AG10803 (cell line): Measurements from ENCODE around the gene PTK6.

Source experiments
- DNase-seq: peaks from one replicate; pipeline ENCODE4 v3.0.0; 2010; ENCODE audit warnings: low read depth
- H3K4me3 ChIP-seq: 2 replicates; pipeline ENCODE4 v1.5.1; 2011; ENCODE audit warnings: mild to moderate bottlenecking, low read length, control low read depth
- CTCF ChIP-seq: conservative IDR thresholded peaks from 2 replicates; pipeline ENCODE4 v1.5.1; 2011; ENCODE audit warnings: mild to moderate bottlenecking, low read length, control low read depth, inconsistent platforms

PTK6 gene

GRCh38 chr20:63578224-63579016 is 41.2 kb upstream of the PTK6 start:
- H3K4me3 ChIP-seq, result no peak overlapping the region
- no peak for DNase-seq
- TF ChIP-seq CTCF, result no peak

GRCh38 chr20:63577317-63577894 is 40.2 kb upstream of the PTK6 start:
- DNase-seq, result no peak
- H3K4me3 ChIP-seq, result no peak overlapping the region
- no peak for TF ChIP-seq CTCF

DNA sequence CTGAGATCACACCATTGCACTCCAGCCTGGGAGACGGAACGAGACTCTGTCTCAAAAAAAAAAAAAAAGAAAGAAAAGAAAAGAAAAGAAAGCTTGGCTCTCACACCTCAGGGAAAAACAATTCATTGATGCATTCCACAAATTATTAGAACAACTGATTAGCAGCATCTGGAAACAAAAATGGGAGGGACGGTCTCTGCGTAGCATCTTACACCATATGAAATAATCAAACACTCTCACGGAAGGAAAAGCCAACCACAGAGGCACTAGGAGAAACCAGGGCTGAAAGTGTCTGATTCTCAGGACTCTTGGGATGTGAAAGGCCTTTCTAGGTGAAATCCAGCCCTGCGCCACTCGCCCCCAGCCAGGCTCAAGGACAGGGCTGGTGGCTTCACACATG is 39.1 kb upstream of the PTK6 start:
- TF ChIP-seq CTCF, result no peak
- peak; percentile 63 for DNase-seq
- no peak overlapping the region for H3K4me3 ChIP-seq

GRCh38 chr20:63574829-63575743 is 37.9 kb upstream of the PTK6 start:
- no peak for DNase-seq
- no peak overlapping the region; the same call in 1 of the 2 replicates for H3K4me3 ChIP-seq
- TF ChIP-seq CTCF, result no peak

DNA sequence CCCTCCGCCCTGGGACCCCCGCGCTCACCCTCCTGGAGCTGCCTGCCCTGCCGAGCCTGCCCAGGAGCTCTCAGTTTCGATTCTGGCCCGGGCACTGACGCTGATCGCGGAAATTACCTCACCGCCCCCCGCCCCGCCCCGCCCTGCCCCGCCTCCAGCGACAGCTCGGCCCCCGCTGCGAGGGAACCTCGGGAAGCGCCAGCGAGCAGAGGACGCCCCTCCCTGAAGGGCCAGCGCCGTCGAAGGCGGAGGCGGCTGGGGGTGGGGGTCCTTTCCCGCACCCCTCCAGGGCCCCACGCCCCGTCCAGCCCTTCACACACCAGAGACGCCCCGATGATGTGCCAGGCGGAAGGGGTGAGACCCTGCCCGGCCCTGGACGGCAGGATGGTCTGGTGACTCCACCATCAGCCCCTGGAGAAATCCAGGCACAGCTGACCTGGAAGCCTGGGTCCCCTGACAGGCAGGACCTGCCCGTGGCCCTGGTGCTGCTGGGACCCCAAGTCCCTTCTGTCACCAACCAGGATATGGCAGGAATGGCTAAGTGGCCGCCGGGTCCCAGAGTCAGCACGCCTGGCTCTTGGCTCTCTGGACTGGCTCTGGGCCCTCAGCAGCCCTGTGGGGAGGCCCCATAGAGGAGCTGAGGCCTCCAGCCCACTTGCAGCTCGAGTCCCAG is 37.1 kb upstream of the PTK6 start, which contains the start of gene HELZ2:
Gene HELZ2 (minus strand): TSS at position 84 of the 673 bp plus-strand sequence. CDS start 1,854 bp downstream, outside the sequence.
- peak; percentile 56 for DNase-seq
- no peak for TF ChIP-seq CTCF

DNA sequence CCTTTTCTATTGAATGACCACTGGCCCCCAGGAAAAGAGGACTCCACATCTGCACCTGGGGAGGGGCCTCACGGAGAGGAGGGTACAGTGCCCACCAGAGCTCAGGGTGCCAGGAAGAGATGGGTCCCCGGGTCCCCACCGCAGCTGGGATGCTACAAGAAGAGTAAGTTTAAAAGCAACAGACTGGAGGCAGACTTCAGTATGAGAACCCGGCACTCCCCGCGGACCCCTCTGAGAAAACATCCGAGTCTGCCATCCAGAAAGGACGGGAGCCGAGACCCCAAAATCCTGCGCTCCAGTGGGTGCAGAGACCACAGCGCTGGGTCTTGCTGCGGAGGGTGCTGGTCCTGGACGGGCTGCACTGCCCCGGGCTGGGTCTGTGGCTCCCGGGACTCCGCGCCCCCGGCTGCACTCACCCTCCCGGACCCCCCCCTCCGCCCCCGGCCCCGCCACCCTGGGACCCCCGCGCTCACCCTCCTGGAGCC is 36.5 kb upstream of the PTK6 start:
- H3K4me3 ChIP-seq, result peak overlapping the region; percentile 87
- TF ChIP-seq CTCF, result no peak
- no peak for DNase-seq

More for the DNA sequence above, 37.1 kb upstream of the PTK6 start, which contains the start of gene HELZ2:
- peak within 1 kb of the TSS; percentile 87 for H3K4me3 ChIP-seq
